Measurements from ENCODE around the gene ARMC3.
"Not testable (repeated sequence)": the region's sequence is repeated elsewhere in the genome, so short reads cannot be mapped to it uniquely, and the experiment has no call there.

ARMC3 gene

DNA sequence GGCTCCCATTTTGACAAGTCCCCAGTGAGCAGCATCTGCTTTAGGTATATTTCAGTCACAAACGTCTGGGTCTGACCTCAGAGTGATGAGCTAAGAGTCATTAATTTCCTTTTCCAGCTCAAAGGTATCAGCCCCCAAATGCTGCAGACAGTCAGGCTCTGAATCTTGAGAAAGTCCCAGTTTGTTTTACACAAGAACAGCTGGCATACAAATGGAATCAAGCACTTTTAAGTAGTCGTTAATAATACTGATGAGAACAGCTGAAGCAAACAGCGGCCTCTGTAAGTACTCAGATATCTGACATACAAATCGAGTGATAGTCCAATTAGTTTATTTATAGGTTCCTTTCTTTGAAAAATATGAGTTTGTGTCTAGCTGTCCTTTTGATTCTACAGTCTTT, 118.2 kb downstream of the ARMC3 start:
- DNase-seq (ENCODE audit: insufficient read length, low spot score) = no peak

DNA sequence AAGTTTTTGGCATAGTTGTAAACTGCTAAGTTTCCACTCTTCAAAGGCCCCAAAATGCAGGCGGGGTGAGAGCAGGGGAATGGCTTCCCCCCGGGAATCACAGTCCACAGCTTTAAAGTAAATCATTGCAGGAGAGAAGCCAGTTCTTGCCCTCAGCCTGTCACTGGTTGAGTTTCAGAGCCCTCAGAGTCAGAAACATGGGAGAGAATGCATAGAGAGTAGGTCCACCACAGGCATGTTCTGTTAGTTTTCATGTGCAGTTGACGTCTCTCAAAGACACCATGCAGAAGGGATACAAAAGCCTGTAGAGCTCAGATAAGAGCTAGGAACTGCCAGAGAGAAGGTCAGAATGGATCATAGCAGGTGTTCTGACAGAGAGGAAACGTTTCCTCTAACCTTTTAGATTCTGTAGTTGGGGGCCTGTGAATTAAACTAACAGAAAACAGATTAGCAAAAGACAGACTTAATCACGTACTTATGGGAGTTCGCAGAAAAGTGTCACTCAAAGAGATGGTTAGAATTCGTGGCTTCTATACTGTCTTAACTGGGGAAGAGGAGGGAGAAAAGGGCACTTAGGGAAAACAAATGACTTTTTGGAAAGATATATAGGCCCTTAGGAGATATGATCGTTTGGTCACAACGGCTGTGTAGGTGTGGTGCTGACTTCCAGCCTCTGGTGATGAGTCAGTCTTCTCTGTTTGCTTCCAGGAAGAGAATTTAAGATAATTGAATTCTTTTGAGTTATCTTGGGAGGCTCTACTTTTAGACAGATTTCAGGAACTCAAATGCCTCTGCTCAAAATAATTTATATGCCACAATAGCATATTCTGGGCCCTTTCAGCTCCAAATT, 119.6 kb downstream of the ARMC3 start:
- DNase-seq (ENCODE audit: insufficient read length, low spot score) (no peak), FAIRE-seq (no peak)

More for the DNA sequence above, 118.2 kb downstream of the ARMC3 start:
- no peak for FAIRE-seq

DNA sequence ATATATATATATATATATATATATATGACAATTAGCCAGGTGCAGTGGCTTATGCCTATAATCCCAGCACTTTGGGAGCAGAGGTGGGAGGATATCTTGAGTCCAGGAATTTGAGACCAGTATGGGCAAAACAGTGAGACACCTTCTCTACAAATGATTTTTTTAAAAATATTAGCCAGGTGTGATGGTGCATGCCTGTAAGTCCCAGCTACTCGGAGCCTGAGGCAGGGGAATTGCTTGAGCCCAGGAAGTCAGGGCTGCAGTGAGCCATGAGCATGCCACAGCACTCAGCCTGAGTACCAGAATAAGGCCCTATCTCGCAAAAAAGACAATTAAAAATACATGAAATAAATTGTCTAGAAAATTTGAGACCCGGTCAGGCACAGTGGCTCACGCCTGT, 120.3 kb downstream of the ARMC3 start:
- DNase-seq (ENCODE audit: insufficient read length, low spot score) = no peak
- no peak for FAIRE-seq

DNA sequence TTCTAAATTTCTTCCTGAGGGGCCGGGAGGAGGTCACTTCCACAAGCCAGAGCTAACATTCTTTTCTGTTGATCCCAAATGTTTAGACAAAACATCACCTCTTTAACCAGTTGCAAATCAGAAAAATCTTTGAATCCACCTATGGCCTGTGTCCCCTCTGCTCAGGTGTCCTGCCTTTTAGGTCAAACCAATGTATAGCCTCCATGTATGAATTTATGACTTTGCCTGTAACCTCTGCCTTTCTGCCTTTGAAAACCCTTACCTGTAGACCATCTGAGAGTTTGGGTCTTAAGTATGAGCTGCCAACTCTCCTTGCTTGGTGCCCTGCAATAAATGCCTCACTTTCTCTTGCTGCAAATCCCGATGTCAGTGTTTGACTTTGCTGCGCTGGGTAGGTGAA, 123.4 kb downstream of the ARMC3 start:
- no peak for DNase-seq (ENCODE audit: insufficient read length, low spot score)
- FAIRE-seq = no peak

DNA sequence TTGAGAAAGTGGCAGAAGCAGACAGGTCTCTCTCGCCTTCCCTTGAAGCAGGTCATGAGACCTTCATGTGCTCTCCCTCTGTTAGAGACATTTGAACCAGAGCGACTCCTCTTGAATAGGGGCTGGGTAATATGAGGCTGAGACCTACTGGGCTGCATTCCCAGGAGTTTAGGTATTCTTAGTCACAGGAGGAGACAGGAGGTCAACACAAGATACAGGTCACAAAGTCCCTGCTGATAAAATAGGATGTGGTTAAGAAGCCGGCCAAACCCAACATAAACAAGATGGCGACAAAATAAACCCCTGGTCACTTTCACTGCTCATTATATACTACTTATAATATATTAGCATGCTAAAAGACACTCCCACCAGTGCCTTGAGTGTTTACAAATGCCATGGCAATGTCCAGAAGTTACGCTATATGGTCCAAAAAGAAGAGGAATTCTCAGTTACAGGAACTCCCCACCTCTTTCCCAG, 124.0 kb downstream of the ARMC3 start:
- DNase-seq (ENCODE audit: insufficient read length, low spot score) (no peak), FAIRE-seq (no peak)

DNA sequence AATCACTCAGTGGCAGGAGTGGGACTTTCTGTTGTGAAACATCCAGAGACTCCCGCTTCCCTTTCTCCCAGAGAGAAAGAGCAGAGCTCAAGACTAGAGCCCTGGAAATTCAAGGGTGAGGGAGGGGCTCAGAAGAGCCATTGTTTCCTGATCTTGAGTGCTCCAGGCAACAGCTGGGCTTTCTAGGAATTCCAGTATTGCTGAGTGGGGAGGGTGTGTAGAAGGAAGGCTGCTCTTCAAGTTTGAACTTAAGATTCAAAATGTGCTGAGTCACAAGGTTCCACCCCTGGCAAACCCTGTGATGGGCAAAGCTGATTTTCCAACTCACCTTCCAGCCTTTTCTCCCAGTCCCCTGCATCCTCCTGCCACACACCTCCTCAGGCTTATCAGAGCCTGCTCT, 125.2 kb downstream of the ARMC3 start:
- no peak for FAIRE-seq
- no peak for DNase-seq (ENCODE audit: insufficient read length, low spot score)

DNA sequence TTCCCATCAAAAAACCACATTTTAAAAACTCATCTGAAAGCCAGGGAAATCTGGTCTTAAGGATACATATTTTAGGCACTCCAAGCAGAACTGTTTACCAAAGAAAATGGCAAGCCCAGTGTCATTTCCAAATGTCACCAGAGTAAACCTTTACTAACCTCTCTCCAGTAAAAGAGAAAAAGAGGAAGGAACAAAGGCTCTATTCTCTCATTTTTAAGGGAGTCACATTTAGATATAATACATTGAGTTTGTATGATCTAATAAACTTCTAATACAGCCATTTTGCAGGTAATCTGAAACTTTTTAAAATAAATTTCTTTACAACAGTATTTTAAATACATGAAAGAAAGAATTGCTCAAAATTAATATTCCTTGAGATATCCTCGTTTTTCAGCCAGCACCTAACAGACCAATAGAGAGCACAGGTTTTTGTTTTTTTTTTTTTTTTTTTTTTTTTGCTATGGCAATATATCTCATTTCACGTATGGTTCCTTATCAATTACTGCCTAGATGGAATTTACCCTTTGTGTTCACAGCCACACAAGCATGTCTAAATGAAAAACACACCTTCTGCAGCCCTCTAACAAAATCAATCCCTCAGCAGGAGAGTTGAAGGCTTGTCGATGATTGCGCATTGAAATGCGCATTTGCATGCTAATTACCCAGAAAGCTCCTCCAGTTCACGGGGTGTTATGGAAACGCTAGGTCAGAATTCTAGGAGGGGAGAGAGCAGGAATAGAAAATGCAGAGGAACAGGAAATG, 127.8 kb downstream of the ARMC3 start:
- FAIRE-seq = no peak
- no peak for DNase-seq (ENCODE audit: insufficient read length, low spot score)

DNA sequence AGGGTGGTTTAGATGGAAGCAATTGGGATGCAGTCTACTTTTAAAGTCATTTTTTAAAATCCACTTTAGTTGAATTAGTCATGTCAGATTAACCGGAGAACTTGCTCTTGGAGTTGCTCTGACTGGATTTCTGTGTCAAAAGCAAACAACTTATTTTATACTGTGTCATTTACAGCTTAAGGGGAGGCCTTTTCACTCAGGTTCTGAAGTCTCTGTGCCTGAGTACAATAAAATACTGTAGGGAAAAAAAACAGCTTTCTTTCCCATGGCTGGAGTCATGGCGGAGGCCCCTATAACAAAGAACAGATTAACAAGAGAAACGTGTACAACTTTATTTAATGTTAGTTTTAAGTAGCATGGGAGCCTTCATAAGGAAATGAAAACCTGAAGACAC, 128.3 kb downstream of the ARMC3 start:
- DNase-seq (ENCODE audit: insufficient read length, low spot score) (no peak), FAIRE-seq (no peak)

DNA sequence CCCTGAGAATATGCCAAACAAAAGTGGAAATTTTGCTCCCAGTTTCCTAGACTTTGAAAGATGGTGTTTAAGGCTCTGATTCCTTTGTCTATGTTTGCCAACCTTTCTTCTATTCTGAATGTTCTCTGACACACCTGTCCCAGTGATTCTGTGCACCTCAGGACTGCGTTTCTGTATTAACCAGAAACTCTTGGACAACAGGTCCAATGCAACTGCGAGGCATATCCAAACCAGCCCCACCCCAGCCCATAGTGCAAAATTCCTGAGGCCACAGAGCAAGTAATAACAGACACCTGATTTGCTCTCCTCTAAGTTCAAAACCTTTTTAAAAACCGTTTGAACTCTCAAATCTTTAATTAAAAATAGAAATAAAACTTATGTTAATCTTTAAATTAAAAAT, 130.5 kb downstream of the ARMC3 start:
- FAIRE-seq (no peak), DNase-seq (ENCODE audit: insufficient read length, low spot score) (no peak)

DNA sequence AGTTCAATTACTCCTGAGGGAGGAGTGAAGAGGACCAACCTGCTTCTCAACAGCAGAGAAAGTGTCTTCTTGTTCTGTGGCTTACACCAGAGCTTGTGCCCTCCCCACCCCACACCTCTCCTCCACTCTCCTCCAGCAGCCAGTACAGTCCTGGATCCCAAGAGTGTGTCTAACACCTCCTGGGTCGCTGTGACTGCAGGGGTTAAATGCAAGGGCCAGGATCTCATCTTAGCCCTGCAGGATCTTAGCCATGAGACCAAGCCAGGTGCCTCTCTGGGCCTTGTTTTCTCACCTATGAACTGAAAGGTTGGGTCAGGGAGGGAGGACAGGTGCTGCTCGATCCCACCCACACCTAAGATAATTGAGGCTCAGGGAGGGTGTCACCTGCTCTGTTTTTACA, 133.1 kb downstream of the ARMC3 start:
- no peak for DNase-seq (ENCODE audit: insufficient read length, low spot score)
- no peak for FAIRE-seq

DNA sequence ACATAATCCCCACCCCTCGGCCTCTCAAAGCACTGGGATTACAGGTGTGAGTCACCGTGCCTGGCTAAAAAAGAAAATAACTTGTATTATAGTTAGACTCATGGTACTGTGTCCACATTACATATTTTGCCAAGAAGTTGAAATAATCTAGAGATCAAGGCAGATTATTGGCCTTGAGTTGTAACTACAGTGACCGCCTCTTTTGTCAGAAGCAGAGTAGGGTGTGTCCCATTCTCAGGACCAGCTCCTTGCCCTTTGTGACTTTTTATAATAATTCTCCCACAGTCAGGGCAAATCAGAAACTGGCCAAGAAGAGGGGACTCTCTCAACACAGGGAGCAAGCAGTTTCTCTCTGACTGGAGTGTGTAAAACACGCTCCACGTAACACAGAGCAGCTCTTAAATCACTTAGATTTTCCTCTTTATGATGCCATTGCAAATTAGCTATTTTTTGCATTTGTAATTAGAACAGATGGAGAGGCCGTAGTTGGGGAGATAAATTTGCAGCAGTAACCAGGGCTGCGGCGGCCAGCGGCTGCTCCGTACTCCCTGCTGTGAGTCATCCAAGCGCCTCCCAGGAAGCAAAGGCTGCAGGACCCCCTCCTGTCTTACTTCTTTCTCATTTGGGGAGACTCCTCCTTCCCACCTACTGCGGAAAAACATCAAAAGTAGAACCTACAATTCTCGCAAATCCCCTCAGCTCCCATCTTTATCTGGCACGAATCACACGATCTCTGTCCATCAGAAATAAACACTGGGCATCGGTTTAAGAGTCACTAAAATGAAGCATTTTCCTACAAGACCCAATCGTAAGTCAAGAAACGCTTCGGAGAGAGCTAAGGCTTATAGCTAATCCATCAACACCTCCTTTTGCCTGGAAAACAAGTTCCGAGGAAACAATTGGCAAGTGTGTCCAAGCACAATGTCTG, 135.5 kb downstream of the ARMC3 start:
- no peak for DNase-seq (ENCODE audit: insufficient read length, low spot score)
- no peak for FAIRE-seq

DNA sequence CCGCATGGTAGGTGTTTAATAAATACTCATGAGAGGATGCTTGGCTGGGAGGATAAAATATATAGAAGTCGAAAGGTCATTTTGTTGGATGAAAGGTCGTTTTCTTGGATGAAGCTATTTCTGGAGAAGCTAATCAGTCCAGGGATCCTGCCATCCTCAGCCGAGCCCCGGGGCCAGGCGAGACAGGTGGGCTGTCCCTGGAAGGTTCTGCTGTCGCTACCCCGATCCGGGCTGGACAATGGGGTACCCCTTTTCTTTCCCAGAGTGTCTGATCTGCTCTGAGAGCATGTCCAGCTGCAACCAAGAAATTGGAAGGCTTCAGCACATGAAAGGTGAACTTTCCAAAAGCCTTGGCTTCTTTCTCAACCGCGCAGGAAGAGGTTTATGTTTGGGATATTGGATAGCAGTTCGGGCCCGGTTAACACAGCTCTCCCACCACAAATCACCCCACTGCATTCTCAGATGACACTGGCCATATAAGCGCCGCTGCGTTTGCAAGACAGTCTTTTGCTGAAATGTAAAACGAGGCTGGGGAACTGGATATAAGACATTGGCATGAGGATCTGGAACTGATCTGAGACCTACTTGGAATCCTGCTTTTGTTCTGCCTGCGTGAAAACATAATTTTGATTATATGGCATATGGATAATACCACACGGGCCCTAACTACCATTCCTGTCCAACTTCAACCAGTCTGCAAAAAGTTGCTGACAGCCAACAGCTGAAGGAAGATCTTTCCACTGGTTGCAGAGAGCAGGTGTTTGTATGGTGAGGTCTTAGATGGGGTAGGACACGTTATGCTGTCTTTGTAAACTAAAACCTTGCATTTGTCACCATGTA, 136.3 kb downstream of the ARMC3 start:
- no peak for FAIRE-seq
- DNase-seq (ENCODE audit: insufficient read length, low spot score) = no peak

DNA sequence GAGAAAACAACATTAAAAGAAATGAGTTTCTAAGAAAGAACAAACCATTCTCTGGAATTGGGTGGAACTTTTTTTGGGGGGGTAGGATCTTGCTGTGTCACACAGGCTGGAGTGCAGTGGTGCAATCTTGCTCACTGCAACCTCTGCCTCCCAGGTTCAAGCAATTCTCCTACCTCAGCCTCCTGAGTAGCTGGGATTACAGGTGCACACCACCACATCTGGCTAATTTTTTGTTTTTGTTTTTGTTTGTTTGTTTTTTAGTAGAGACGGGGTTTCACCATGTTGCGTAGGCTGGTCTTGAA, 136.9 kb downstream of the ARMC3 start:
- not testable (repeated sequence) for FAIRE-seq; DNase-seq (ENCODE audit: insufficient read length, low spot score)

DNA sequence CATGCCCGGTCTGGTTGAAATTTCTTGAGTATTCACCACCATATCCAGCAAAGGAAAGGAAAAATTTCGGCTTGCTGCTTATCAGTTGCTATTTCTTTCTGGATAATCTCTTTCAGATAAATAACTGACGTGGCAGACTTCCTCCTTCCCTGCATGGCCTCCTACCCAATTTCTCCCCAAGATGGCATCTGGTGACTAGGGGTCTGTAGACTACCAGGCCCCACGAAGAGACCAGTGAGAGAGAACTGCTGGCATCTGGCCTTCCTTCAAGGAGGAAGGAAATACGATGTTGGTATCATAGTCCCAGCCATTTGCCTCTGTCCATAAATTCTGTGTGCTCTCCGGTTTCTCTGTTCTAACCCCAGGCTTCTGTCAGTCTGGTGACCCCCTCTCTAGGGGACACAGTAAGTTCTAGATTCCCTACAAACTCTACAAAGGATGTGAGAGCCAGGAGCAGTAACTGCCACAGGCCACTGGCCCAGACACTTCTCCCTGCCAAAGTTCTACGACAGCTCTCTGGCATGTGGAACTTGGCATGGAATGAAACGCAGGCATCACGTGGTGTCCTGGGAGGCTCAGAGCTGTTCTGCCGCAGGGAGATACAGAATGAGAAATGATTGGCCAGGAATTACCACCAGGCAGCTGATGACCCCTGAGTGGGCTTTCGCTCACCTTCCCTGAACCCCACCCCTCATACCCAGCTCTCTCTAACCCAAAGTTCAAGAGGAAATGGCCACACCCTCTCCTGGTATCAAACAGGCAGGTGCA, 137.5 kb downstream of the ARMC3 start:
- FAIRE-seq (no peak), DNase-seq (ENCODE audit: insufficient read length, low spot score) (no peak)

DNA sequence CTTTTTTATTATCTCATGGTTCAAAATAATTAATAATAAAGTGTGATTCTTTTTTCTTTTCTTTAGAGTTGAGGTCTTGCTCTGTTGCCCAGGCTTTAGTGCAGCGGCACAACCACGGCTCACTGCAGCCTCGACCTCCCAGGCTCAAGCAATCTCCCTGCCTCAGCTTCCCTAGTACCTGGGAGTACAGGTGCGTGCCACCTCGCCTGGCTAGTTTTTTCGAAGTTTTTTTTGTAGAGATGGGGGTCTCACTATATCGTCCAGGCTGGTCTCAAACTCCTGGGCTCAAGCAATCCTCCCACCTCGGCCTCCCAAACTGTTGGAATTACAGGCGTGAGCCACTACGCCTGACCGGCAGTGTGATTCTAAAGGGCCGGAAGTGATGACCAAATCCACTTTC, 139.5 kb downstream of the ARMC3 start:
- FAIRE-seq (no peak), DNase-seq (ENCODE audit: insufficient read length, low spot score) (no peak)

DNA sequence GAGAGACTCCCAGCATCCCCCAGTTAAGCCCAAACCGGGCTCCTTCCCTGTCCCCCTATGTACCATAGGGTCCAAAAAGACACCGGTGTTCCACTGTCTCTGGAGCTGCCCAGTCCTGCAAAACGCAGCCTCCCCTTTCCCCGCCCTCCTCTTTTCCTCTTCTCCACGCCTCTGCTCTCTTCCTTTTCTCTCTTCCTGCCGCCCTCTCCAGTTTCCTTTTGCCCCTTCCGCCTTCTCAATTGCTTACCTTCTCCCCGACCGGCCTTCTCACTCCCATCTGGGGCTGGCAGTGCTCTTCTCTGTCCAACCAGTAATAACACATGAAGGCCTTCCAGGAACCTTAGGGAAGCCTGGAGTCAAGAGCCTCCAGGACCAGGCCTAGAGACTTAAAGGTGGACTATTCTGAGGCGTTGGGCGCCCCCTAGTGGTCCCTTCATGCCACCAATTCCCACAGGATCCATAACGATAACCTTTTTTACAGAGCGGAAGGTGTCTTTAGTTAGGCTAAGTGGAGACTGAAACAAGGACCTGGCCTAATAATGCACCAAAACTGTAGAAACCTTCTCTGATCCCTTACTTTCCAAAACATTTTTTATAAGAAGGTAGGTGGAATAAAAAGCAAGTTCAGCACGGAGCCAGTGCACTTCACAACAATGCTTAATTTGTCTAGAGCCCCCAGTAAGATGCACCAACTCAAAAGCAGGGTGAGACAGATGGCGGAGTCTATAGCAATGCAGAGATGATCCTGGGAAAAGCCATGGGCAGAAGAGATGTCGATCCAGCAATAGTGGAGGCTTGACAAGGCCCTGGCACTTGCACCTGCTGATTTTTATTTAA, 140.3 kb downstream of the ARMC3 start:
- peak; percentile 40 for DNase-seq (ENCODE audit: insufficient read length, low spot score)
- FAIRE-seq = peak; percentile 60

DNA sequence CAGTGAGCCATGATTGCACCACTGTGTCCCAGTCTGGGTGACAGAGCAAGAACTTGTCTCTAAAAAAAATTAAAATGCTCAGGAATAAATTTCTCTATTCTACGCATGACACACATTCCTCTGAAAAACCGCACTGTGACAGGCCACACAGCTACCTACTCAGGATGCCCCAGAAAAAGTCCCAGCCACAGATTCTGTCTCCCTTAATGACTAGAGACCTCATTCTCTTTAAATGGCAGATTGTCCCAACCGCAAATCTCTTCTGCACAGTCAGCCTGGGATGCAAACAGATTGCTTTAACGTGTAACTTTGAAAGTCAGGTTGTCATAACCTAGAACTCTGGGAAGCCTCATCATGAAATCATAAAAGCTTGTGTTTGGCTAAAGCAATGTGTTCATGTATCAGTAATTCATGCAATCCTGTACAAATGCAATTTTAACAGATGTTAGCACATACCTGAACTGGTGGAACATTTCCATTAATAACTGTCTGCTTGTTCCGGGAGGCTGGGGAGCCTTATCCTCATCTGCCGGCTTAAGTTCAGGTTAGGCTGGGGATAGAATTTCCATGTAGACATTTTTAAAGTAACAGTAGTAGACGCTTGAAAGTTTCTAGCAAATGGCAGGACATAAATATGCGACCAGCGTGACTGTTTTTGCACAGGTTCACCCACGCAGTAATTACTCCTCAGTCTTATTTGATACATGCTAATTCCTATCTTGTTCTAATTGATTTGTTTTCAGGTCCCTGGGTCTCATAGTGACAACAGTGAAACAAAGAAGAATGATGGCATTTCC, 141.4 kb downstream of the ARMC3 start:
- DNase-seq (ENCODE audit: insufficient read length, low spot score) (no peak), FAIRE-seq (no peak)
